PC-9 (cell line): ENCODE results near the gene SCN1A.

Experiments
- EZH2 ChIP-seq: fragments of 200-600 bp; sonication (generic); IDR thresholded peaks from 2 replicates; pipeline ENCODE4 v1.8.0; 2017; ENCODE audit warnings: antibody characterized with exemption, low read depth
- TF ChIP-seq, protein P1 (sequence below): fragments of 200-600 bp; sonication (generic); conservative IDR thresholded peaks from 2 replicates; pipeline ENCODE4 v1.6.1; 2017; ENCODE audit warnings: mixed run types, antibody characterized with exemption, mild to moderate bottlenecking, moderate library complexity

DNA sequence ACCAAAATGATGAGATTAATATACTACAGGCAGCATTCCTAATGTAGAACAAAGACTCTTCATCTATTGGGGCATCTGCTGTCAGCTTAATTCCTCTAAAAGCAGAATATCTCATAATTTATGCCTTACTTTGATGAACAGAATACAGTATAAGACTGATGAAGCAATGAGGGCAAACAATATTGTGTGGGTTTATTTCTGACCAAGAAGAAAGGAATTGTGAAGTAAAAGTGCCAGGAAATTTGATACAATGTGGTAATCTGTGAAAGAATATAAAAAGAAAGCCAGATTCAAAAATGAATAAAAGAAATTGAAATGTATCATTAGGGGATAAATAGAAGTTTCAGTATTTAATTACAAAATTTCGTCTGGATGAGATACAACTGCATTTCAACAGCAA, 95.5 kb downstream of the SCN1A start:
- TF ChIP-seq, protein P1, sequence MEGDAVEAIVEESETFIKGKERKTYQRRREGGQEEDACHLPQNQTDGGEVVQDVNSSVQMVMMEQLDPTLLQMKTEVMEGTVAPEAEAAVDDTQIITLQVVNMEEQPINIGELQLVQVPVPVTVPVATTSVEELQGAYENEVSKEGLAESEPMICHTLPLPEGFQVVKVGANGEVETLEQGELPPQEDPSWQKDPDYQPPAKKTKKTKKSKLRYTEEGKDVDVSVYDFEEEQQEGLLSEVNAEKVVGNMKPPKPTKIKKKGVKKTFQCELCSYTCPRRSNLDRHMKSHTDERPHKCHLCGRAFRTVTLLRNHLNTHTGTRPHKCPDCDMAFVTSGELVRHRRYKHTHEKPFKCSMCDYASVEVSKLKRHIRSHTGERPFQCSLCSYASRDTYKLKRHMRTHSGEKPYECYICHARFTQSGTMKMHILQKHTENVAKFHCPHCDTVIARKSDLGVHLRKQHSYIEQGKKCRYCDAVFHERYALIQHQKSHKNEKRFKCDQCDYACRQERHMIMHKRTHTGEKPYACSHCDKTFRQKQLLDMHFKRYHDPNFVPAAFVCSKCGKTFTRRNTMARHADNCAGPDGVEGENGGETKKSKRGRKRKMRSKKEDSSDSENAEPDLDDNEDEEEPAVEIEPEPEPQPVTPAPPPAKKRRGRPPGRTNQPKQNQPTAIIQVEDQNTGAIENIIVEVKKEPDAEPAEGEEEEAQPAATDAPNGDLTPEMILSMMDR: no peak
- TF ChIP-seq EZH2: no peak
